Activated CD8-positive, alpha-beta memory T cell treated with anti-CD3 and anti-CD28 coated beads, Interleukin-2, amount 50 U/mL, for 24 hours (primary cell): Measurements from ENCODE around the gene TRUB1.
A peak's percentile ranks its signal among the peaks of the same experiment; 100 is the strongest.
"Not testable (repeated sequence)": the region's sequence is repeated elsewhere in the genome, so short reads cannot be mapped to it uniquely, and the experiment has no call there.

Source experiments
- DNase-seq: peaks from one replicate; pipeline ENCODE4 v3.0.0-alpha.2; 2020; ENCODE audit errors: extremely low read depth

The TRUB1 gene

GRCh38 chr10:114937962-114938855 lies at the start of gene TRUB1:
TRUB1 (plus strand) TSS chr10:114938195; CDS start chr10:114938254, 59 bp downstream.
- peak; percentile 83 for DNase-seq

GRCh38 chr10:114893251-114893650 lies 44.7 kb upstream of the TRUB1 start:
- no peak for DNase-seq

- DNase-seq: no peak
These were observed 43.1 kb upstream of the TRUB1 start for GRCh38 chr10:114894911-114895310.

- not testable (repeated sequence) for DNase-seq
These were observed 41.0 kb upstream of the TRUB1 start for GRCh38 chr10:114897011-114897410.

GRCh38 chr10:114897593-114897992 lies 40.4 kb upstream of the TRUB1 start:
- DNase-seq: no peak

GRCh38 chr10:114899982-114900381 lies 38.0 kb upstream of the TRUB1 start:
- no peak for DNase-seq

GRCh38 chr10:114900658-114901057 lies 37.3 kb upstream of the TRUB1 start:
- DNase-seq: no peak

- no peak for DNase-seq
These were observed 35.8 kb upstream of the TRUB1 start for GRCh38 chr10:114902151-114902550.

- no peak for DNase-seq
These were observed 32.5 kb upstream of the TRUB1 start for GRCh38 chr10:114905450-114905849.

- no peak for DNase-seq
These were observed 31.0 kb upstream of the TRUB1 start for GRCh38 chr10:114906981-114907380.

GRCh38 chr10:114908896-114909295 lies 29.1 kb upstream of the TRUB1 start:
- DNase-seq: no peak

- DNase-seq: no peak
These were observed 26.8 kb upstream of the TRUB1 start for GRCh38 chr10:114911052-114911711.

GRCh38 chr10:114911801-114912469 lies 26.1 kb upstream of the TRUB1 start:
- DNase-seq: no peak

GRCh38 chr10:114912470-114912859 lies 25.5 kb upstream of the TRUB1 start:
- DNase-seq: no peak

GRCh38 chr10:114914560-114914959 lies 23.4 kb upstream of the TRUB1 start:
- DNase-seq: no peak

- DNase-seq: no peak
These were observed 22.7 kb upstream of the TRUB1 start for GRCh38 chr10:114915294-114915693.

- DNase-seq: no peak
These were observed 21.3 kb upstream of the TRUB1 start for GRCh38 chr10:114916653-114917052.

- no peak for DNase-seq
These were observed 20.5 kb upstream of the TRUB1 start for GRCh38 chr10:114917459-114917858.

- DNase-seq: no peak
These were observed 19.9 kb upstream of the TRUB1 start for GRCh38 chr10:114917927-114918672.

- no peak for DNase-seq
These were observed 17.5 kb upstream of the TRUB1 start for GRCh38 chr10:114920459-114920858.

GRCh38 chr10:114922003-114922402 lies 16.0 kb upstream of the TRUB1 start:
- no peak for DNase-seq

- no peak for DNase-seq
These were observed 14.4 kb upstream of the TRUB1 start for GRCh38 chr10:114923551-114923950.
